HG03558 (cell line): Measurements from ENCODE around the gene SGCD.

ENCODE experiments used
- ATAC-seq: cut with Tn5 transposase; IDR thresholded peaks from one replicate; pipeline ENCODE4 v1.9.1; 2021; ENCODE audit warnings: moderate number of reproducible peaks; ENCODE audit not compliant: unreplicated experiment; ENCODE audit errors: extremely low read depth

Gene SGCD

GRCh38 chr5:156815988-156816599 is 489.1 kb downstream of the SGCD start:
- ATAC-seq = no peak
